HepG2 (cell line): ENCODE data around the gene PSMB10. TPM values are rescaled to one million over a fixed set of nuclear protein-coding genes. Genes with fewer than 3 reads are reported as not detected.

Experiments used
- ATAC-seq: fragments of 200-7000 bp; cut with Tn5 transposase; 3 replicates; pipeline ENCODE4 v1.9.1; 2020; ENCODE audit warnings: mild to moderate bottlenecking, moderate library complexity
- BruUV-seq: library from RNA; stranded (reverse); fragments of 400-500 nt; replicated peaks from 2 replicates; lab custom pipeline; 2021; lab: Mats Ljungman, UMichigan
- CTCF ChIA-PET: fragments of 300-600 bp; formaldehyde crosslinking; extraction: SDS; loops from one replicate; lab custom pipeline; 2021; ENCODE audit warnings: low total read pairs, inconsistent platforms, low intra/inter-chr PET ratio; lab: Yijun Ruan, JAX
- POLR2A ChIA-PET: fragments of 350-600 bp; sonication (Branson Sonifier 250); formaldehyde crosslinking; loops from one replicate; lab custom pipeline; 2020; ENCODE audit warnings: antibody characterized with exemption, inconsistent platforms; lab: Yijun Ruan, JAX
- DNase-seq: peaks from one replicate; pipeline ENCODE4 v3.0.0-alpha.2; 2015; ENCODE audit warnings: low spot score
- FAIRE-seq: peaks from 3 replicates; lab custom pipeline; 2011; peaks lifted over from hg19 to GRCh38; lab: Jason Lieb, UNC
- H2AFZ ChIP-seq: one replicate; pipeline ENCODE4 v1.6.1; 2011; ENCODE audit warnings: low read length, inconsistent platforms
- H3K27ac ChIP-seq: fragments of 300-600 bp; 3 replicates; pipeline ENCODE4 v1.8.0; 2011; ENCODE audit warnings: mixed run types, mild to moderate bottlenecking, mixed read lengths, low read length, inconsistent platforms; ENCODE audit not compliant: insufficient read depth; ENCODE audit errors: extremely low read length
- H3K27me3 ChIP-seq, 2 experiments: fragments of 200-600 bp in 1 of 2; 2 replicates in 1 of 2; 3 replicates in 1 of 2; pipeline versions ENCODE4 v1.6.0 to v1.8.0; 2011; ENCODE audit warnings: low read length in 2 of 2, mild to moderate bottlenecking in 2 of 2, moderate library complexity in 2 of 2, inconsistent platforms in 1 of 2; ENCODE audit not compliant: insufficient read depth in 2 of 2, control insufficient read depth in 1 of 2
- H3K36me3 ChIP-seq, 2 experiments: fragments of 200-600 bp in 1 of 2; replicated peaks in 1 of 2; 2 replicates in 1 of 2; 3 replicates in 1 of 2; pipeline versions ENCODE4 v1.5.1 to v1.8.0; 2011; ENCODE audit warnings: low read length in 2 of 2, inconsistent platforms in 1 of 2; ENCODE audit not compliant: insufficient read depth in 2 of 2, control insufficient read depth in 1 of 2
- H3K4me1 ChIP-seq: 2 replicates; pipeline ENCODE4 v1.5.1; 2012; ENCODE audit warnings: low read length, inconsistent platforms; ENCODE audit not compliant: insufficient read depth
- H3K4me2 ChIP-seq: 2 replicates; pipeline ENCODE4 v1.6.0; 2011; ENCODE audit warnings: low read depth, low read length, inconsistent platforms
- H3K4me3 ChIP-seq, 3 experiments: fragments of 200-600 bp in 1 of 3; sonication (generic), shearing (Covaris generic) in 1 of 3; replicated peaks in 1 of 3; 2 replicates each; pipeline ENCODE4 v1.5.1; 2011 to 2016; ENCODE audit warnings: low read length in 3 of 3, inconsistent platforms in 2 of 3, low read depth in 2 of 3, mild to moderate bottlenecking in 2 of 3, control low read depth in 1 of 3, mixed read lengths in 1 of 3; ENCODE audit not compliant: insufficient read depth in 1 of 3
- H3K79me2 ChIP-seq: one replicate; pipeline ENCODE4 v1.6.1; 2011; ENCODE audit warnings: low read length, inconsistent platforms; ENCODE audit not compliant: insufficient read depth
- H3K9ac ChIP-seq: 2 replicates; pipeline ENCODE4 v1.6.0; 2011; ENCODE audit warnings: mild to moderate bottlenecking, low read depth, low read length, inconsistent platforms; ENCODE audit not compliant: insufficient read depth
- H3K9me3 ChIP-seq: 2 replicates; pipeline ENCODE4 v1.5.1; 2012; ENCODE audit warnings: mild to moderate bottlenecking, low read length
- H4K20me1 ChIP-seq: 2 replicates; pipeline ENCODE4 v1.6.0; 2011; ENCODE audit warnings: inconsistent platforms, mild to moderate bottlenecking, low read length, moderate library complexity; ENCODE audit not compliant: insufficient read depth
- MTA1 ChIP-seq: sonication (generic); formaldehyde crosslinking; IDR thresholded peaks from 2 replicates; pipeline ENCODE4 v1.4.0; 2020; ENCODE audit warnings: missing genetic modification reagents, mild to moderate bottlenecking, borderline replicate concordance
- RBFOX2 ChIP-seq: fragments of 200-400 bp; formaldehyde crosslinking; IDR thresholded peaks from 2 replicates; pipeline ENCODE4 v1.6.1; 2017; ENCODE audit warnings: low read depth, mild to moderate bottlenecking, low read length
- SATB2 ChIP-seq: sonication (generic); formaldehyde crosslinking; IDR thresholded peaks from 2 replicates; pipeline ENCODE4 v1.5.0; 2020; ENCODE audit warnings: missing genetic modification reagents
- ZNF407 ChIP-seq: sonication (generic); formaldehyde crosslinking; IDR thresholded peaks from one replicate; pipeline ENCODE4 v1.5.1; 2020; ENCODE audit warnings: mild to moderate bottlenecking, missing genetic modification reagents; ENCODE audit errors: not compliant biosample characterization
- ZNF891 ChIP-seq: sonication (generic); formaldehyde crosslinking; IDR thresholded peaks from 2 replicates; pipeline ENCODE4 v1.5.0; 2020; ENCODE audit warnings: mild to moderate bottlenecking, missing genetic modification reagents
- WGBS: methylation state at CpG from one replicate; pipeline ENCODE4 v1.1.6; 2017; ENCODE audit warnings: low lambda C conversion rate; 5-methylcytosine and 5-hydroxymethylcytosine counted together
- in situ Hi-C: cut with HindIII; loops from 2 replicates; pipeline ENCODE4 v1.10.0; 2017; ENCODE audit warnings: low pct_unique_long_range_greater_than_20kb; ENCODE audit not compliant: extremely low pct_ligation_motif_present
- intact Hi-C: fragments of 100-400 bp; cut with micrococcal nuclease; formaldehyde crosslinking; loops from one replicate; pipeline ENCODE4 v1.10.0; 2022; ENCODE audit not compliant: unreplicated experiment
- polyA plus RNA-seq, 8 experiments: library from polyadenylated mRNA; depleted of rRNA in 3 of 8; stranded (reverse) in 7 of 8; unstranded in 1 of 8; fragments of >200 nt; fragmentation: Illumina TruSeq in 4 of 8; extraction: Trizol in 4 of 8; gene quantifications; 2 replicates each; pipeline versions ENCODE4 v1.2.1 to v1.2.3, GENCODE V29; 2011 to 2016; ENCODE audit warnings: low read depth in 4 of 8, missing spikeins in 1 of 8, mixed read lengths in 1 of 8; ENCODE audit not compliant: insufficient read depth in 1 of 8
- total RNA-seq, 5 experiments: library from RNA; depleted of rRNA; stranded (reverse); fragments of >200 nt; fragmentation: Illumina TruSeq; extraction: Trizol; gene quantifications; 2 replicates each; pipeline ENCODE4 v1.2.3, GENCODE V29; 2016; ENCODE audit warnings: low read depth in 1 of 5
- TF ChIP-seq, protein P1 (sequence below): sonication (generic); formaldehyde crosslinking; IDR thresholded peaks from 2 replicates; pipeline ENCODE4 v1.5.0; 2020; ENCODE audit warnings: missing genetic modification reagents, mild to moderate bottlenecking, borderline replicate concordance
- TF ChIP-seq, protein P2 (sequence below): sonication (generic); formaldehyde crosslinking; IDR thresholded peaks from 2 replicates; pipeline ENCODE4 v1.4.0; 2020; ENCODE audit warnings: missing genetic modification reagents, mild to moderate bottlenecking, borderline replicate concordance
- TF ChIP-seq, protein P3 (sequence below): sonication (generic); formaldehyde crosslinking; IDR thresholded peaks from 2 replicates; pipeline ENCODE4 v1.4.0; 2020; ENCODE audit warnings: missing genetic modification reagents

PSMB10 gene
- total and polyA plus RNA-seq, 2 of the 13 experiments (the other 11 are each of a cell fraction or from before 2014, with no cell fraction given) = 12.7 to 65.9 TPM

DNA sequence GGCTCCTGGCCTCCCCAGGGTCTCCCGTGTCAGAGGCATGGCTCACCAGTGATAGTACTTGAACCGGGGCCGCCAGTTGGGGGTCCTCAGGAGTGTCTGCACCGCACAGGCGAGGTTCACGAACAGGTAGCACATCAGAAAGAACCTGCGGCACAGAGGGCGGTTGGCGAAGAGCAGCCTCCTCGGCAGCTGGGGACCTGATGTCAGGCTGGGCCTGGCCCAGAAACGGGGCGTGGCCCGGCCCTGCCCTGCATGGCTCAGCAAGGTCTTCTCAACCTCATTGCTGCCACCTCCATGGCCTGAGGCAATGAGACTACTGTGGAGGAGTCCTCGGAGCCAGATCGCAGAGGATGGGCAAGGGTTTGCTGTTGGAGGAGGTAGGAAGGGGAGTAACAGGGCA lies 11.4 kb upstream of the PSMB10 start (continued):
- TF ChIP-seq, protein P1, sequence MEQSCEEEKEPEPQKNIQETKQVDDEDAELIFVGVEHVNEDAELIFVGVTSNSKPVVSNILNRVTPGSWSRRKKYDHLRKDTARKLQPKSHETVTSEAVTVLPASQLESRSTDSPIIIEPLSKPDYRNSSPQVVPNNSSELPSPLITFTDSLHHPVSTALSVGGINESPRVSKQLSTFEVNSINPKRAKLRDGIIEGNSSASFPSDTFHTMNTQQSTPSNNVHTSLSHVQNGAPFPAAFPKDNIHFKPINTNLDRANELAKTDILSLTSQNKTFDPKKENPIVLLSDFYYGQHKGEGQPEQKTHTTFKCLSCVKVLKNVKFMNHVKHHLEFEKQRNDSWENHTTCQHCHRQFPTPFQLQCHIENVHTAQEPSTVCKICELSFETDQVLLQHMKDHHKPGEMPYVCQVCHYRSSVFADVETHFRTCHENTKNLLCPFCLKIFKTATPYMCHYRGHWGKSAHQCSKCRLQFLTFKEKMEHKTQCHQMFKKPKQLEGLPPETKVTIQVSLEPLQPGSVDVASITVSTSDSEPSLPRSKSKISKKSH (CRISPR knock-in tag) = no peak

- Histone ChIP-seq H3K27me3 (no peaks in the 10 kb centered on the region), H3K9me3 (no peaks in the 10 kb centered on the region), H4K20me1 (peaks cover 6% of the 10 kb centered on the region; the same call in 1 of the 2 replicates), H3K27ac (no peak overlapping the region), H3K4me2 (no peak overlapping the region), H3K4me1 (peaks cover 40% of the 10 kb centered on the region), H3K4me3 (no peak overlapping the region), H3K79me2 (no peaks in the 10 kb centered on the region), H3K36me3 (peaks cover 57 to 77% of the 10 kb centered on the region in 2 experiments), H2AFZ (no peak overlapping the region), H3K9ac (no peak overlapping the region)
- no peak for DNase-seq
- in situ Hi-C loops (no loop called here), intact Hi-C loops (no loop called here)
- ChIA-PET CTCF (no interaction called here), POLR2A (interaction anchor here (0.8 to 13.6 kb wide), 2 partner anchors 12 to 17 kb away, joined by 3 to 226 read pairs; partner anchors contain the start of gene SLC12A4)
- no TSS peak for BruUV-seq
- no peak for FAIRE-seq
- no peak for ATAC-seq
- WGBS = 99% methylated on average over 13 of the region's 28 CpGs
- 0 out of 2 replicates have a peak, but pooled peaks have one; percentile 26 for TF ChIP-seq ZNF891 (CRISPR knock-in tag)
- no peak for TF ChIP-seq MTA1
- TF ChIP-seq, protein P2, sequence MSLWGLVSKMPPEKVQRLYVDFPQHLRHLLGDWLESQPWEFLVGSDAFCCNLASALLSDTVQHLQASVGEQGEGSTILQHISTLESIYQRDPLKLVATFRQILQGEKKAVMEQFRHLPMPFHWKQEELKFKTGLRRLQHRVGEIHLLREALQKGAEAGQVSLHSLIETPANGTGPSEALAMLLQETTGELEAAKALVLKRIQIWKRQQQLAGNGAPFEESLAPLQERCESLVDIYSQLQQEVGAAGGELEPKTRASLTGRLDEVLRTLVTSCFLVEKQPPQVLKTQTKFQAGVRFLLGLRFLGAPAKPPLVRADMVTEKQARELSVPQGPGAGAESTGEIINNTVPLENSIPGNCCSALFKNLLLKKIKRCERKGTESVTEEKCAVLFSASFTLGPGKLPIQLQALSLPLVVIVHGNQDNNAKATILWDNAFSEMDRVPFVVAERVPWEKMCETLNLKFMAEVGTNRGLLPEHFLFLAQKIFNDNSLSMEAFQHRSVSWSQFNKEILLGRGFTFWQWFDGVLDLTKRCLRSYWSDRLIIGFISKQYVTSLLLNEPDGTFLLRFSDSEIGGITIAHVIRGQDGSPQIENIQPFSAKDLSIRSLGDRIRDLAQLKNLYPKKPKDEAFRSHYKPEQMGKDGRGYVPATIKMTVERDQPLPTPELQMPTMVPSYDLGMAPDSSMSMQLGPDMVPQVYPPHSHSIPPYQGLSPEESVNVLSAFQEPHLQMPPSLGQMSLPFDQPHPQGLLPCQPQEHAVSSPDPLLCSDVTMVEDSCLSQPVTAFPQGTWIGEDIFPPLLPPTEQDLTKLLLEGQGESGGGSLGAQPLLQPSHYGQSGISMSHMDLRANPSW (CRISPR knock-in tag) = no peak
- no peak for TF ChIP-seq SATB2
- TF ChIP-seq, protein P3, sequence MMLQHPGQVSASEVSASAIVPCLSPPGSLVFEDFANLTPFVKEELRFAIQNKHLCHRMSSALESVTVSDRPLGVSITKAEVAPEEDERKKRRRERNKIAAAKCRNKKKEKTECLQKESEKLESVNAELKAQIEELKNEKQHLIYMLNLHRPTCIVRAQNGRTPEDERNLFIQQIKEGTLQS = no peak
- peak; percentile 36; the same call in 1 of the 2 replicates for TF ChIP-seq RBFOX2
- TF ChIP-seq ZNF407 (CRISPR knock-in tag) = peak; percentile 47
Measured at GRCh38 chr16:67946966-67947558, 10.4 kb upstream of the PSMB10 start.
